DND-41 (cell line): ENCODE results near the gene CPE.

Source experiments
- EZH2 ChIP-seq: IDR thresholded peaks from 3 replicates; pipeline ENCODE4 v1.6.1; 2012; ENCODE audit warnings: borderline replicate concordance, low read depth, mild to moderate bottlenecking, moderate library complexity, low read length, inconsistent platforms; ENCODE audit not compliant: severe bottlenecking
- TF ChIP-seq, protein P1 (sequence below): IDR thresholded peaks from 2 replicates; pipeline ENCODE4 v1.5.1; 2012; ENCODE audit warnings: borderline replicate concordance, low read length, moderate library complexity, mild to moderate bottlenecking; ENCODE audit not compliant: poor library complexity, severe bottlenecking; ENCODE audit errors: extremely low read depth

DNA sequence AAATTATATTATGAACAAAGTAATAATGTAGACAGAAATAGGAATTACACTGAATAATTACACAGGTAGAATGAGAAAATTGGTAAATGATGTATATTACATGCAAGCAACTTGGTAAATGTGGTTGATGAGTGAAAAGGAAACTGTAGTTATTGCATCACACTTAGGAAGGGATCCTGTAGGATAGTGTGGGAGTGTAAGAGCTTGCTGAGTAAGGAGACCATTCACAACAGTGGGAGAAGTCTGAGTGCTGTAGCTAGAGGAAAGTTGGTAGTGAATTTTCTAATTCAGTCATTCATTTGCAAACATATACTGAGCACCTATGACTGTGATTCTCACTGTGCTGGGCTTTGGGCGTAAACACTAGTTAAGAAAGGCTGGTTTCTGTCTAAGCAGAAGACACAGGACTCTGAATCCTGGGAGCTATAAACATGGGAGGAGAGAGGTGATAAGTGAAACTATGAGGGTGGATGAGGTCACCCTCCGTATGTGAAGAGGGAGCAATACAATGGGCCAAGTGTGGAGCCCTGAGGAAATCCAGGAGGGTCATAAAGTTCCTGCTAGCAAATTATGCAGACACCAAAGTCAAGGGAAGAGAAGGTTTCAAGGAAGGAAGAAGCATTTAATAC lies 14.2 kb upstream of the CPE start:
- TF ChIP-seq EZH2: no peak
- TF ChIP-seq, protein P1, sequence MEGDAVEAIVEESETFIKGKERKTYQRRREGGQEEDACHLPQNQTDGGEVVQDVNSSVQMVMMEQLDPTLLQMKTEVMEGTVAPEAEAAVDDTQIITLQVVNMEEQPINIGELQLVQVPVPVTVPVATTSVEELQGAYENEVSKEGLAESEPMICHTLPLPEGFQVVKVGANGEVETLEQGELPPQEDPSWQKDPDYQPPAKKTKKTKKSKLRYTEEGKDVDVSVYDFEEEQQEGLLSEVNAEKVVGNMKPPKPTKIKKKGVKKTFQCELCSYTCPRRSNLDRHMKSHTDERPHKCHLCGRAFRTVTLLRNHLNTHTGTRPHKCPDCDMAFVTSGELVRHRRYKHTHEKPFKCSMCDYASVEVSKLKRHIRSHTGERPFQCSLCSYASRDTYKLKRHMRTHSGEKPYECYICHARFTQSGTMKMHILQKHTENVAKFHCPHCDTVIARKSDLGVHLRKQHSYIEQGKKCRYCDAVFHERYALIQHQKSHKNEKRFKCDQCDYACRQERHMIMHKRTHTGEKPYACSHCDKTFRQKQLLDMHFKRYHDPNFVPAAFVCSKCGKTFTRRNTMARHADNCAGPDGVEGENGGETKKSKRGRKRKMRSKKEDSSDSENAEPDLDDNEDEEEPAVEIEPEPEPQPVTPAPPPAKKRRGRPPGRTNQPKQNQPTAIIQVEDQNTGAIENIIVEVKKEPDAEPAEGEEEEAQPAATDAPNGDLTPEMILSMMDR: no peak
